Mucosa of rectum (tissue), 2 donors: ENCODE measurements around the gene IL36B.

Experiments used
- H3K27ac ChIP-seq, 2 donors: one replicate each; pipeline ENCODE4 v1.7.0; 2013; ENCODE audit warnings: inconsistent platforms in 2 of 2, low read depth in 2 of 2, low read length in 2 of 2
- H3K27me3 ChIP-seq, 2 donors: one replicate each; pipeline ENCODE4 v1.7.0; 2013; ENCODE audit warnings: low read length in 2 of 2; ENCODE audit not compliant: control insufficient read depth in 2 of 2, insufficient read depth in 2 of 2
- H3K36me3 ChIP-seq, 2 donors: one replicate each; pipeline ENCODE4 v1.7.0; 2013; ENCODE audit warnings: low read length in 2 of 2; ENCODE audit not compliant: control insufficient read depth in 2 of 2, insufficient read depth in 2 of 2
- H3K4me1 ChIP-seq, 2 donors: one replicate each; pipeline ENCODE4 v1.7.0; 2013; ENCODE audit warnings: low read length in 2 of 2, mild to moderate bottlenecking in 1 of 2; ENCODE audit not compliant: control insufficient read depth in 2 of 2, insufficient read depth in 2 of 2
- H3K4me3 ChIP-seq, 2 donors: one replicate each; pipeline ENCODE4 v1.7.0; 2013; ENCODE audit warnings: low read length in 2 of 2
- H3K9ac ChIP-seq, 2 donors: one replicate each; pipeline ENCODE4 v1.7.0; 2013; ENCODE audit warnings: low read length in 2 of 2, low read depth in 1 of 2, mild to moderate bottlenecking in 1 of 2
- H3K9me3 ChIP-seq, 2 donors: one replicate each; pipeline ENCODE4 v1.7.0; 2013; ENCODE audit warnings: low read length in 2 of 2; ENCODE audit not compliant: control insufficient read depth in 2 of 2
- donor health status: healthy.
- donor health status: Normal muscosa, but diverticular disease.

Gene IL36B

DNA sequence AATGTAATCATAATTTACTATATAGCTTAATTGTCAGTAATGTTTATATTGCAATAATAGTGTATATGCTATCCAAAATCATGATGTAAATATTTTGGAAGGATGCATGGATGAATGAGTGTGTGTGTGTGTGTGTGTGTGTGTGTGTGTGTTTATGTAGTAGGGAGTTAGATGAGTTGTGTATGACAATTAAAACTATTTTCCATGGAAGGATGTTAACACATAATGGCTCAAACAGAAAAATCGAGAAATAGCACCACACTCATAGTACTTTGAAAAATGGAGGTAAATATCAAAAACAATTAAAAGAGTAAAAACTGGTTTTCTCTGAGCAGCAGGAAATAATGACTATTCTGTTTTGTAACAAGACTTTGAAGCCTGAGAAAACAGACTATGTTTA, 55.5 kb downstream of the IL36B start:
- Histone ChIP-seq H3K27ac (no peak overlapping the region), H3K4me3 (no peak overlapping the region)

GRCh38 chr2:112996635-112997034, 56.0 kb downstream of the IL36B start:
- Histone ChIP-seq H3K36me3 (no peaks in the 10 kb centered on the region), H3K9ac (no peak overlapping the region), H3K27ac (no peak overlapping the region), H3K9me3 (peaks cover 4 to 12% of the 10 kb centered on the region in 2 donors), H3K4me3 (no peak overlapping the region), H3K27me3 (no peaks in the 10 kb centered on the region), H3K4me1 (no peaks in the 10 kb centered on the region)

More for the DNA sequence above, 55.5 kb downstream of the IL36B start:
- H3K36me3 ChIP-seq = no peaks in the 10 kb centered on the region
- H3K9ac ChIP-seq = no peak overlapping the region
- no peaks in the 10 kb centered on the region for H3K27me3 ChIP-seq
- H3K9me3 ChIP-seq = peaks cover 4 to 12% of the 10 kb centered on the region in 2 donors
- H3K4me1 ChIP-seq = no peaks in the 10 kb centered on the region

DNA sequence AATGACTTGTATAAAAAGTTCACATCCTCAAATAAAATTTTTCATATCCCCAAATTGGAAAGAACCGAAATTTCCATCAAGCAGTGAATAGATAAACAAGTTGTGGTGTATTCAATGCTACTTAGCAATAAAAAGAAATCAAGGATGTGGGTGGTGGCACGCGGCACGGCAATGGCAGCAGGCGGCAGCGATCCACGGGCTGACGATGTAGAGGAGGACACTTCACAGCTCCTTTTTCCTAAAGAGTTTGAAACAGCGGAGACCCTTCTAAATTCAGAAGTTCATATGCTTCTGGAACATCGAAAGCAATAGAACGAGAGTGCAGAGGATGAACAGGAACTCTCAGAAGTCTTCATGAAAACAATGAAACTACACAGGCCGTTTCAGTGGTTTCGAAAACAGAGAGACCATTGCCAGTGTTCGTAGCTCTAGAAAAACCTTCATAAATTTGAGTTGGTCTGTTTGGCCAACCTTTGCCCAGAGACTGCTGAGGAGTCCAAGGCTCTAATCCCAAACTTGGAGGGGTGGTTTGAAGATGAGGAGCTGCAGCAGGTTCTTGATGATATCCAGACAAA, 57.2 kb downstream of the IL36B start:
- H3K4me1 ChIP-seq = no peaks in the 10 kb centered on the region
- H3K27ac ChIP-seq = no peak overlapping the region
- H3K9ac ChIP-seq = no peak overlapping the region
- no peak overlapping the region for H3K4me3 ChIP-seq
- no peaks in the 10 kb centered on the region for H3K27me3 ChIP-seq
- peaks cover 3 to 10% of the 10 kb centered on the region in 2 donors for H3K9me3 ChIP-seq
- no peaks in the 10 kb centered on the region for H3K36me3 ChIP-seq

DNA sequence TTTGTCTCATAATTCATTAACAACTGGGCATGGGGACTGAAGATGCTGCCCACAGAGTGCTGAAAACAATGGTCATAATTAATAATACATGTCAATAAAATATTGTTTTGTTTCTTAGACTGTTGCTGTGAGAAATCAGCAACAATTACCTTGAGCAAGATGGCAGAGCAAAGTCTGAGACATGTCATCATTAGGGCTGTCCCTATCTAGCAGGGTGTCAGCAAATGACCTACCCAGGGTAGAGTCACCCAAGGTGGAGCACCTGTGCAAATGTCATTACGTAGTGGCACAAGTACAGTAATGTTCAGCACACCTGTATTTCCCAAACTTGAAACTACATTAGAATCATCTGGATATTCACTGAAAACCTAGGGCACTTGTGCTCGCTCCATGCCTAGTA, 58.0 kb downstream of the IL36B start:
- peaks cover 0 to 4% of the 10 kb centered on the region in 2 donors for H3K9me3 ChIP-seq
- H3K27me3 ChIP-seq = no peaks in the 10 kb centered on the region
- H3K36me3 ChIP-seq = no peaks in the 10 kb centered on the region
- no peak overlapping the region for H3K27ac ChIP-seq
- H3K9ac ChIP-seq = no peak overlapping the region
- no peaks in the 10 kb centered on the region for H3K4me1 ChIP-seq
- H3K4me3 ChIP-seq = no peak overlapping the region

- Histone ChIP-seq H3K4me3 (no peak overlapping the region), H3K36me3 (no peaks in the 10 kb centered on the region), H3K9me3 (peaks cover 0 to 3% of the 10 kb centered on the region in 2 donors), H3K27me3 (no peaks in the 10 kb centered on the region), H3K9ac (no peak overlapping the region), H3K4me1 (no peaks in the 10 kb centered on the region), H3K27ac (no peak overlapping the region)
Measured at GRCh38 chr2:112993831-112994230, 58.8 kb downstream of the IL36B start.

- H3K9ac ChIP-seq = no peak overlapping the region
- H3K36me3 ChIP-seq = no peaks in the 10 kb centered on the region
- peaks cover 0 to 5% of the 10 kb centered on the region in 2 donors for H3K9me3 ChIP-seq
- no peaks in the 10 kb centered on the region for H3K4me1 ChIP-seq
- H3K4me3 ChIP-seq = no peak overlapping the region
- H3K27ac ChIP-seq = no peak overlapping the region
- no peaks in the 10 kb centered on the region for H3K27me3 ChIP-seq
Measured at GRCh38 chr2:112989611-112990010, 63.1 kb downstream of the IL36B start.

DNA sequence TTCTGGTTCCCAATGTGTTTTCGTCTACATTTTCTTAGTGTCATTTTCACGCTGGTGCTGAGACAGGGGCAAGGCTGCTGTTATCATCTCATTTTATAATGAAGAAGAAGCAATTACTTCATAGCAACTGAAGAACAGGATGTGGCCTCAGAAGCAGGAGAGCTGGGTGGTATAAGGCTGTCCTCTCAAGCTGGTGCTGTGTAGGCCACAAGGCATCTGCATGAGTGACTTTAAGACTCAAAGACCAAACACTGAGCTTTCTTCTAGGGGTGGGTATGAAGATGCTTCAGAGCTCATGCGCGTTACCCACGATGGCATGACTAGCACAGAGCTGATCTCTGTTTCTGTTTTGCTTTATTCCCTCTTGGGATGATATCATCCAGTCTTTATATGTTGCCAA, 67.6 kb downstream of the IL36B start:
- no peak overlapping the region for H3K9ac ChIP-seq
- no peaks in the 10 kb centered on the region for H3K36me3 ChIP-seq
- no peak overlapping the region for H3K27ac ChIP-seq
- H3K27me3 ChIP-seq = no peaks in the 10 kb centered on the region
- no peaks in the 10 kb centered on the region for H3K4me1 ChIP-seq
- H3K9me3 ChIP-seq = peaks cover 0 to 2% of the 10 kb centered on the region in 2 donors
- no peak overlapping the region for H3K4me3 ChIP-seq

- no peaks in the 10 kb centered on the region for H3K9me3 ChIP-seq
- no peaks in the 10 kb centered on the region for H3K36me3 ChIP-seq
- no peak overlapping the region for H3K4me3 ChIP-seq
- H3K4me1 ChIP-seq = no peaks in the 10 kb centered on the region
- no peak overlapping the region for H3K27ac ChIP-seq
- H3K9ac ChIP-seq = no peak overlapping the region
- no peaks in the 10 kb centered on the region for H3K27me3 ChIP-seq
Measured at GRCh38 chr2:112980537-112980936, 72.1 kb downstream of the IL36B start.

DNA sequence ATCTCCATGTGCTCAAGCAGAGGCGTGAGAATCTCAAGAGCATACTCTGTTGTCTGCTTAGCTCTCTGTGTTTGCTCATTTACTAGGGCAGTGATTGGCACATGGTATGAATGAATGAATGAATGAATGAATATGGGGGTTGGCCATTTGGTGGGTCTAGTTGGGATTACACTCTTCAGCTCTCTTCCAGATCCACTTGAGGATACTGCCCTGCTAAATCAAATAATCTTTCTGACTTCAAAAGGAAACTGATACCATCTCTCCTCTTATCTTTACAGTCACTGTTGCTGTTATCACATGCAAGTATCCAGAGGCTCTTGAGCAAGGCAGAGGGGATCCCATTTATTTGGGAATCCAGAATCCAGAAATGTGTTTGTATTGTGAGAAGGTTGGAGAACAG, 72.9 kb downstream of the IL36B start:
- Histone ChIP-seq H3K4me1 (no peaks in the 10 kb centered on the region), H3K9ac (no peak overlapping the region), H3K36me3 (no peaks in the 10 kb centered on the region), H3K27ac (no peak overlapping the region), H3K9me3 (no peaks in the 10 kb centered on the region), H3K4me3 (no peak overlapping the region), H3K27me3 (no peaks in the 10 kb centered on the region)

DNA sequence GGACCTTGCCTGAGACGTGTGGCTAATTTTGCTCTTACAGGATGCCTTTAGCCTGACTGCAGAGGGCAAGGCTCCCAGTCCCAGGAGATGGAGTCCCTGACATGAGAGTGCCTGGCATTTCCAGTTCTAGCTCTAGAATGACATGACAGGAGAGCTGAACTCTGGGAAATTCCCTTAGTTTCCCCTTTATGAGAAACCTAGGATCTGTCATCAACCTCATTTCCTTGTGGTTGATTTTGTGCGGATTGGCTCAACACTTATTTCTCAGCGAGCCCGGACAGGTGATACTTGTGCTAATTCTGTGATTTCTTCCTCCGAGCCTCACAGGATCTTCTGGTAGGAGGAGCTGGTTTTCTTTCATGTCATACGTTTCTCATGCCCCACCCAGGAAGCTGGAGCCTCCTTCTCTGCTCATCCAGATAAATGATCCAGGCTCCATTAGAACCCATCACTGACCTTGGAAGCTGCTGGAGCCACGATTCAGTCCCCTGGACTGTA, 75.1 kb downstream of the IL36B start, which contains the start of gene IL36G:
TSS of gene IL36G (plus strand) at position 448 of the 498 bp plus-strand sequence. CDS start 633 bp downstream, outside the sequence.
- H3K4me3 ChIP-seq = no peak within 1 kb of the TSS
- no peaks in the 10 kb centered on the region for H3K36me3 ChIP-seq
- no peak within 1 kb of the TSS for H3K9ac ChIP-seq
- H3K9me3 ChIP-seq = no peaks in the 10 kb centered on the region
- H3K4me1 ChIP-seq = no peaks in the 10 kb centered on the region
- no peaks in the 10 kb centered on the region for H3K27me3 ChIP-seq
- no peak within 1 kb of the TSS for H3K27ac ChIP-seq
